Measurements from ENCODE around the gene CDK19. TPM values are rescaled to one million over a fixed set of nuclear protein-coding genes. Genes with fewer than 3 reads are reported as not detected.

Gene CDK19
- total and polyA plus RNA-seq, 9 donors = 10.6 to 20.3 (median 15.2) TPM

- H3K27me3 ChIP-seq (ENCODE audit: control insufficient read depth, insufficient read depth, low read length) = no peaks in the 10 kb centered on the region
- no peak overlapping the region for H3K4me3 ChIP-seq (ENCODE audit: low read length)
- no peaks in the 10 kb centered on the region for H3K4me1 ChIP-seq (ENCODE audit: control insufficient read depth, insufficient read depth, low read length)
- H3K36me3 ChIP-seq (ENCODE audit: control insufficient read depth, insufficient read depth, low read length) = no peaks in the 10 kb centered on the region
- 83% methylated on average over 1 of the region's 3 CpGs for WGBS (ENCODE audit: insufficient coverage)
- DNase-seq = peak; percentile 61
- no peaks in the 10 kb centered on the region for H3K9me3 ChIP-seq (replicated peaks; ENCODE audit: control insufficient read depth, low read depth, low read length)
- H3K27ac ChIP-seq (ENCODE audit: low read length) = no peak overlapping the region
These were observed 105.2 kb downstream of the CDK19 start for GRCh38 chr6:110710115-110710514.

- Histone ChIP-seq H3K27me3 (ENCODE audit: control insufficient read depth, insufficient read depth, low read length) (no peaks in the 10 kb centered on the region), H3K36me3 (ENCODE audit: control insufficient read depth, insufficient read depth, low read length) (no peaks in the 10 kb centered on the region), H3K27ac (ENCODE audit: low read length) (no peak overlapping the region), H3K9me3 (replicated peaks; ENCODE audit: control insufficient read depth, low read depth, low read length) (no peaks in the 10 kb centered on the region), H3K4me3 (ENCODE audit: low read length) (no peak overlapping the region), H3K4me1 (ENCODE audit: control insufficient read depth, insufficient read depth, low read length) (no peaks in the 10 kb centered on the region)
- no peak for DNase-seq
- WGBS (ENCODE audit: insufficient coverage) = 67% methylated on average over 1 of the region's 2 CpGs
These were observed 106.8 kb downstream of the CDK19 start for GRCh38 chr6:110708295-110708950.

GRCh38 chr6:110705543-110705942, 109.7 kb downstream of the CDK19 start:
- Histone ChIP-seq H3K4me3 (ENCODE audit: low read length) (no peak overlapping the region), H3K36me3 (ENCODE audit: control insufficient read depth, insufficient read depth, low read length) (no peaks in the 10 kb centered on the region), H3K9me3 (replicated peaks; ENCODE audit: control insufficient read depth, low read depth, low read length) (no peaks in the 10 kb centered on the region), H3K4me1 (ENCODE audit: control insufficient read depth, insufficient read depth, low read length) (no peaks in the 10 kb centered on the region), H3K27ac (ENCODE audit: low read length) (no peak overlapping the region), H3K27me3 (ENCODE audit: control insufficient read depth, insufficient read depth, low read length) (no peaks in the 10 kb centered on the region)
- WGBS (ENCODE audit: insufficient coverage) = no CpG with 5 or more reads among the region's 5 CpGs
- DNase-seq = no peak

GRCh38 chr6:110703906-110704594, 111.2 kb downstream of the CDK19 start:
- no peaks in the 10 kb centered on the region for H3K36me3 ChIP-seq (ENCODE audit: control insufficient read depth, insufficient read depth, low read length)
- H3K9me3 ChIP-seq (replicated peaks; ENCODE audit: control insufficient read depth, low read depth, low read length) = no peaks in the 10 kb centered on the region
- no peak overlapping the region for H3K27ac ChIP-seq (ENCODE audit: low read length)
- H3K27me3 ChIP-seq (ENCODE audit: control insufficient read depth, insufficient read depth, low read length) = no peaks in the 10 kb centered on the region
- H3K4me1 ChIP-seq (ENCODE audit: control insufficient read depth, insufficient read depth, low read length) = no peaks in the 10 kb centered on the region
- no peak for DNase-seq
- H3K4me3 ChIP-seq (ENCODE audit: low read length) = no peak overlapping the region

GRCh38 chr6:110703010-110703905, 112.0 kb downstream of the CDK19 start:
- Histone ChIP-seq H3K4me1 (ENCODE audit: control insufficient read depth, insufficient read depth, low read length) (no peaks in the 10 kb centered on the region), H3K9me3 (replicated peaks; ENCODE audit: control insufficient read depth, low read depth, low read length) (no peaks in the 10 kb centered on the region), H3K4me3 (ENCODE audit: low read length) (no peak overlapping the region), H3K27ac (ENCODE audit: low read length) (no peak overlapping the region), H3K36me3 (ENCODE audit: control insufficient read depth, insufficient read depth, low read length) (no peaks in the 10 kb centered on the region), H3K27me3 (ENCODE audit: control insufficient read depth, insufficient read depth, low read length) (no peaks in the 10 kb centered on the region)
- DNase-seq = no peak
- WGBS (ENCODE audit: insufficient coverage) = no CpG with 5 or more reads among the region's 2 CpGs

- H3K27me3 ChIP-seq (ENCODE audit: control insufficient read depth, insufficient read depth, low read length) = no peaks in the 10 kb centered on the region
- H3K27ac ChIP-seq (ENCODE audit: low read length) = no peak overlapping the region
- no peak for DNase-seq
- H3K36me3 ChIP-seq (ENCODE audit: control insufficient read depth, insufficient read depth, low read length) = no peaks in the 10 kb centered on the region
- H3K9me3 ChIP-seq (replicated peaks; ENCODE audit: control insufficient read depth, low read depth, low read length) = no peaks in the 10 kb centered on the region
- 86% methylated on average over 2 of the region's 3 CpGs for WGBS (ENCODE audit: insufficient coverage)
- H3K4me3 ChIP-seq (ENCODE audit: low read length) = no peak overlapping the region
- H3K4me1 ChIP-seq (ENCODE audit: control insufficient read depth, insufficient read depth, low read length) = no peaks in the 10 kb centered on the region
These were observed 115.5 kb downstream of the CDK19 start for GRCh38 chr6:110699780-110700179.

GRCh38 chr6:110693994-110694393, 121.3 kb downstream of the CDK19 start:
- H3K27me3 ChIP-seq (ENCODE audit: control insufficient read depth, insufficient read depth, low read length) = no peaks in the 10 kb centered on the region
- no peaks in the 10 kb centered on the region for H3K9me3 ChIP-seq (replicated peaks; ENCODE audit: control insufficient read depth, low read depth, low read length)
- H3K36me3 ChIP-seq (ENCODE audit: control insufficient read depth, insufficient read depth, low read length) = no peaks in the 10 kb centered on the region
- peaks cover 1% of the 10 kb centered on the region for H3K4me1 ChIP-seq (ENCODE audit: control insufficient read depth, insufficient read depth, low read length)
- H3K27ac ChIP-seq (ENCODE audit: low read length) = no peak overlapping the region
- H3K4me3 ChIP-seq (ENCODE audit: low read length) = no peak overlapping the region
- DNase-seq = no peak

GRCh38 chr6:110693296-110693695, 122.0 kb downstream of the CDK19 start:
- H3K36me3 ChIP-seq (ENCODE audit: control insufficient read depth, insufficient read depth, low read length) = no peaks in the 10 kb centered on the region
- no peak overlapping the region for H3K27ac ChIP-seq (ENCODE audit: low read length)
- H3K4me1 ChIP-seq (ENCODE audit: control insufficient read depth, insufficient read depth, low read length) = peaks cover 7% of the 10 kb centered on the region
- no peak overlapping the region for H3K4me3 ChIP-seq (ENCODE audit: low read length)
- no peaks in the 10 kb centered on the region for H3K9me3 ChIP-seq (replicated peaks; ENCODE audit: control insufficient read depth, low read depth, low read length)
- WGBS (ENCODE audit: insufficient coverage) = 100% methylated on average over 3 of the region's 3 CpGs
- no peaks in the 10 kb centered on the region for H3K27me3 ChIP-seq (ENCODE audit: control insufficient read depth, insufficient read depth, low read length)
- no peak for DNase-seq

- Histone ChIP-seq H3K4me3 (ENCODE audit: low read length) (no peak overlapping the region), H3K27ac (ENCODE audit: low read length) (no peak overlapping the region), H3K4me1 (ENCODE audit: control insufficient read depth, insufficient read depth, low read length) (peaks cover 7% of the 10 kb centered on the region), H3K27me3 (ENCODE audit: control insufficient read depth, insufficient read depth, low read length) (no peaks in the 10 kb centered on the region), H3K36me3 (ENCODE audit: control insufficient read depth, insufficient read depth, low read length) (no peaks in the 10 kb centered on the region), H3K9me3 (replicated peaks; ENCODE audit: control insufficient read depth, low read depth, low read length) (no peaks in the 10 kb centered on the region)
- WGBS (ENCODE audit: insufficient coverage) = no CpG with 5 or more reads among the region's 5 CpGs
- DNase-seq = no peak
These were observed 124.4 kb downstream of the CDK19 start for GRCh38 chr6:110690916-110691315.

GRCh38 chr6:110690106-110690654, 125.1 kb downstream of the CDK19 start:
- no peak overlapping the region for H3K27ac ChIP-seq (ENCODE audit: low read length)
- no peak for DNase-seq
- no peaks in the 10 kb centered on the region for H3K27me3 ChIP-seq (ENCODE audit: control insufficient read depth, insufficient read depth, low read length)
- no peak overlapping the region for H3K4me3 ChIP-seq (ENCODE audit: low read length)
- H3K36me3 ChIP-seq (ENCODE audit: control insufficient read depth, insufficient read depth, low read length) = no peaks in the 10 kb centered on the region
- WGBS (ENCODE audit: insufficient coverage) = 100% methylated on average over 1 of the region's 3 CpGs
- peaks cover 7% of the 10 kb centered on the region for H3K4me1 ChIP-seq (ENCODE audit: control insufficient read depth, insufficient read depth, low read length)
- H3K9me3 ChIP-seq (replicated peaks; ENCODE audit: control insufficient read depth, low read depth, low read length) = no peaks in the 10 kb centered on the region
